Neuronal stem cell (in vitro differentiated cells): ENCODE data around the gene SP100.
"Not testable (repeated sequence)": the region's sequence is repeated elsewhere in the genome, so short reads cannot be mapped to it uniquely, and the experiment has no call there.

Source experiments
- DNase-seq: peaks from one replicate; pipeline ENCODE4 v3.0.0-alpha.2; 2013; ENCODE audit warnings: low spot score
- H2AFZ ChIP-seq: one replicate; pipeline ENCODE4 v1.6.1; 2013; ENCODE audit warnings: mild to moderate bottlenecking, low read length, inconsistent platforms
- H2AK5ac ChIP-seq: 2 replicates; pipeline ENCODE4 v1.6.1; 2013; ENCODE audit warnings: low read depth, mild to moderate bottlenecking, inconsistent platforms, low read length, moderate library complexity, mixed read lengths
- H2BK120ac ChIP-seq: 2 replicates; pipeline ENCODE4 v1.6.1; 2013; ENCODE audit warnings: low read depth, mild to moderate bottlenecking, inconsistent platforms, low read length, moderate library complexity, mixed read lengths
- H2BK12ac ChIP-seq: one replicate; pipeline ENCODE4 v1.6.1; 2013; ENCODE audit warnings: low read length, inconsistent platforms
- H2BK15ac ChIP-seq: 2 replicates; pipeline ENCODE4 v1.6.1; 2013; ENCODE audit warnings: mild to moderate bottlenecking, low read length, inconsistent platforms, mixed read lengths
- H2BK5ac ChIP-seq: one replicate; pipeline ENCODE4 v1.6.1; 2013; ENCODE audit warnings: inconsistent platforms, mild to moderate bottlenecking, low read length, moderate library complexity
- H3K14ac ChIP-seq: one replicate; pipeline ENCODE4 v1.6.1; 2013; ENCODE audit warnings: low read length, inconsistent platforms
- H3K18ac ChIP-seq: 2 replicates; pipeline ENCODE4 v1.6.1; 2013; ENCODE audit warnings: low read length, inconsistent platforms
- H3K23ac ChIP-seq: 2 replicates; pipeline ENCODE4 v1.6.1; 2013; ENCODE audit warnings: low read depth, mild to moderate bottlenecking, mixed read lengths, low read length, inconsistent platforms; ENCODE audit not compliant: poor library complexity
- H3K27ac ChIP-seq: replicated peaks from 3 replicates; pipeline ENCODE4 v1.5.1; 2013; ENCODE audit warnings: low read length, inconsistent platforms
- H3K27me3 ChIP-seq, 3 experiments: 2 replicates each; pipeline ENCODE4 v1.6.1; 2013; ENCODE audit warnings: low read length in 3 of 3, mild to moderate bottlenecking in 2 of 3, inconsistent platforms in 1 of 3, low read depth in 1 of 3, mixed read lengths in 1 of 3, moderate library complexity in 1 of 3; ENCODE audit not compliant: control insufficient read depth in 3 of 3, insufficient read depth in 3 of 3
- H3K36me3 ChIP-seq, 2 donors: replicated peaks in 1 of 2; 2 replicates each; pipeline ENCODE4 v1.6.1; 2013; ENCODE audit warnings: low read length in 2 of 2; ENCODE audit not compliant: control insufficient read depth in 2 of 2, insufficient read depth in 2 of 2
- H3K4ac ChIP-seq: 2 replicates; pipeline ENCODE4 v1.6.1; 2013; ENCODE audit warnings: inconsistent platforms, mild to moderate bottlenecking, low read length, moderate library complexity
- H3K4me1 ChIP-seq, 2 donors: 1 replicate in 1 of 2; 2 replicates in 1 of 2; pipeline ENCODE4 v1.6.1; 2013; ENCODE audit warnings: low read length in 2 of 2, low read depth in 1 of 2; ENCODE audit not compliant: control insufficient read depth in 2 of 2, insufficient read depth in 1 of 2
- H3K4me2 ChIP-seq: one replicate; pipeline ENCODE4 v1.6.1; 2013; ENCODE audit warnings: mild to moderate bottlenecking, low read length, inconsistent platforms; ENCODE audit not compliant: insufficient read depth, poor library complexity, severe bottlenecking
- H3K4me3 ChIP-seq, 2 donors: 2 replicates each; pipeline ENCODE4 v1.5.1; 2013; ENCODE audit warnings: low read length in 2 of 2, mild to moderate bottlenecking in 2 of 2, inconsistent platforms in 1 of 2, moderate library complexity in 1 of 2
- H3K79me1 ChIP-seq: one replicate; pipeline ENCODE4 v1.6.1; 2013; ENCODE audit warnings: low read depth, mild to moderate bottlenecking, inconsistent platforms, low read length, moderate library complexity
- H3K9ac ChIP-seq: one replicate; pipeline ENCODE4 v1.6.1; 2013; ENCODE audit warnings: mild to moderate bottlenecking, low read depth, low read length, inconsistent platforms; ENCODE audit not compliant: poor library complexity
- H3K9me3 ChIP-seq, 2 donors: replicated peaks in 1 of 2; 2 replicates each; pipeline versions ENCODE3 to v1.6.1; 2013; ENCODE audit warnings: low read length in 2 of 2, mild to moderate bottlenecking in 2 of 2, inconsistent platforms in 1 of 2, low read depth in 1 of 2, mixed read lengths in 1 of 2, moderate library complexity in 1 of 2; ENCODE audit not compliant: control insufficient read depth in 2 of 2, insufficient read depth in 1 of 2
- H4K8ac ChIP-seq: one replicate; pipeline ENCODE4 v1.6.1; 2013; ENCODE audit warnings: low read depth, mild to moderate bottlenecking, inconsistent platforms, low read length, moderate library complexity
- H4K91ac ChIP-seq: one replicate; pipeline ENCODE4 v1.6.1; 2013; ENCODE audit warnings: low read length, low read depth, mild to moderate bottlenecking, inconsistent platforms; ENCODE audit not compliant: poor library complexity
- WGBS, 2 donors: extraction: QIAGEN DNeasy Blood & Tissue Kit; methylation state at CpG; one replicate each; pipeline ENCODE4 v1.1.7; 2013; ENCODE audit warnings: missing lambda C conversion rate in 2 of 2, mixed read lengths in 1 of 2; ENCODE audit not compliant: insufficient read length in 2 of 2, insufficient replicate concordance in 1 of 2; ENCODE audit errors: extremely low coverage in 2 of 2; 5-methylcytosine and 5-hydroxymethylcytosine counted together

The SP100 gene

GRCh38 chr2:230409316-230409715 lies 6.7 kb upstream of the SP100 start:
- not testable (repeated sequence) for H3K9ac ChIP-seq, H3K4me3 ChIP-seq, H3K79me1 ChIP-seq, H4K8ac ChIP-seq, DNase-seq, H3K4me2 ChIP-seq, H3K23ac ChIP-seq, H3K18ac ChIP-seq, H2BK12ac ChIP-seq, H3K4me1 ChIP-seq, H2AFZ ChIP-seq, H2AK5ac ChIP-seq, H3K4ac ChIP-seq, H2BK15ac ChIP-seq, H3K14ac ChIP-seq, H4K91ac ChIP-seq, H3K36me3 ChIP-seq, H2BK5ac ChIP-seq, H3K27ac ChIP-seq, H2BK120ac ChIP-seq, H3K9me3 ChIP-seq
- peaks cover 2 to 38% (median 17%) of the 10 kb centered on the region in 3 experiments for H3K27me3 ChIP-seq
- no CpG with 5 or more reads among the region's 2 CpGs for WGBS, 2 donors

GRCh38 chr2:230410263-230410662 lies 5.7 kb upstream of the SP100 start:
- Histone ChIP-seq H3K4ac (no peak overlapping the region), H3K23ac (no peak overlapping the region)

GRCh38 chr2:230410861-230411569 lies 5.0 kb upstream of the SP100 start:
- Histone ChIP-seq H4K91ac (no peak overlapping the region), H3K4me1 (peaks cover 2 to 4% of the 10 kb centered on the region in 2 donors), H2AK5ac (peak overlapping the region; percentile 41), H2BK5ac (no peak overlapping the region), H3K4me3 (peak overlapping the region; percentile 58 to 82), H3K4me2 (peak overlapping the region; percentile 93), H2BK120ac (peak overlapping the region; percentile 64), H3K23ac (peak overlapping the region; percentile 39), H3K14ac (no peak overlapping the region), H4K8ac (no peak overlapping the region), H3K79me1 (no peaks in the 10 kb centered on the region), H2BK12ac (no peak overlapping the region), H3K9me3 (no peaks in the 10 kb centered on the region), H3K36me3 (no peaks in the 10 kb centered on the region), H3K4ac (no peak overlapping the region), H3K18ac (peak overlapping the region; percentile 27), H2AFZ (peak overlapping the region; percentile 98), H3K27me3 (peaks cover 2 to 47% (median 17%) of the 10 kb centered on the region in 3 experiments), H2BK15ac (no peak overlapping the region), H3K9ac (no peak overlapping the region), H3K27ac (no peak overlapping the region)
- no peak for DNase-seq
- WGBS, 2 donors = no CpG with 5 or more reads among the region's 16 CpGs

More at GRCh38 chr2:230410263-230410662, 5.7 kb upstream of the SP100 start:
- no peak overlapping the region for H2BK12ac ChIP-seq
- H3K36me3 ChIP-seq = no peaks in the 10 kb centered on the region
- H3K4me2 ChIP-seq = no peak overlapping the region
- H2BK5ac ChIP-seq = no peak overlapping the region
- H3K9ac ChIP-seq = no peak overlapping the region
- H3K27ac ChIP-seq = no peak overlapping the region
- no peak overlapping the region for H2AFZ ChIP-seq
- no peak overlapping the region for H3K4me3 ChIP-seq
- H2BK15ac ChIP-seq = no peak overlapping the region
- peaks cover 2 to 43% (median 17%) of the 10 kb centered on the region in 3 experiments for H3K27me3 ChIP-seq
- no peak overlapping the region for H2AK5ac ChIP-seq
- no peak for DNase-seq
- H4K91ac ChIP-seq = no peak overlapping the region
- H3K9me3 ChIP-seq = no peaks in the 10 kb centered on the region
- H4K8ac ChIP-seq = no peak overlapping the region
- H2BK120ac ChIP-seq = no peak overlapping the region
- no CpG with 5 or more reads among the region's 1 CpG for WGBS, 2 donors
- no peaks in the 10 kb centered on the region for H3K79me1 ChIP-seq
- no peak overlapping the region for H3K14ac ChIP-seq
- H3K4me1 ChIP-seq = peaks cover 2 to 4% of the 10 kb centered on the region in 2 donors
- H3K18ac ChIP-seq = no peak overlapping the region

GRCh38 chr2:230411570-230412370 lies 4.2 kb upstream of the SP100 start:
- H2BK15ac ChIP-seq = peak overlapping the region; percentile 57
- H4K8ac ChIP-seq = peak overlapping the region; percentile 100
- H3K4me2 ChIP-seq = peak overlapping the region; percentile 93
- H3K23ac ChIP-seq = peak overlapping the region; percentile 50
- H3K18ac ChIP-seq = peak overlapping the region; percentile 96
- no peak overlapping the region for H2AK5ac ChIP-seq
- H4K91ac ChIP-seq = no peak overlapping the region
- no peak overlapping the region for H2BK5ac ChIP-seq
- no CpG with 5 or more reads among the region's 57 CpGs for WGBS, 2 donors
- peak overlapping the region; percentile 92 for H3K9ac ChIP-seq
- peak overlapping the region; percentile 34 for H2BK12ac ChIP-seq
- peak overlapping the region; percentile 58 to 82 for H3K4me3 ChIP-seq
- peak overlapping the region; percentile 98 for H2AFZ ChIP-seq
- peaks cover 2 to 47% (median 17%) of the 10 kb centered on the region in 3 experiments for H3K27me3 ChIP-seq
- peak overlapping the region; percentile 94 for H3K14ac ChIP-seq
- peak; percentile 41 for DNase-seq
- H2BK120ac ChIP-seq = peak overlapping the region; percentile 64
- H3K36me3 ChIP-seq = no peaks in the 10 kb centered on the region
- H3K4ac ChIP-seq = no peak overlapping the region
- H3K9me3 ChIP-seq = no peaks in the 10 kb centered on the region
- peaks cover 2 to 4% of the 10 kb centered on the region in 2 donors for H3K4me1 ChIP-seq
- H3K79me1 ChIP-seq = no peaks in the 10 kb centered on the region
- no peak overlapping the region for H3K27ac ChIP-seq
